Activated CD4-positive, alpha-beta T cell treated with anti-CD3 and anti-CD28 coated beads, Interleukin-2, Interleukin-6, amounts not matched to agents 100 ng/mL and 50 ng/mL, durations not matched to agents 16 hours and 8 hours (primary cell): Measurements from ENCODE around the gene FAM90A26.
"Not testable (repeated sequence)": the region's sequence is repeated elsewhere in the genome, so short reads cannot be mapped to it uniquely, and the experiment has no call there.

Experiments used
- DNase-seq: peaks from one replicate; pipeline ENCODE4 v3.0.0-alpha.2; 2020

The FAM90A26 gene, protein sequence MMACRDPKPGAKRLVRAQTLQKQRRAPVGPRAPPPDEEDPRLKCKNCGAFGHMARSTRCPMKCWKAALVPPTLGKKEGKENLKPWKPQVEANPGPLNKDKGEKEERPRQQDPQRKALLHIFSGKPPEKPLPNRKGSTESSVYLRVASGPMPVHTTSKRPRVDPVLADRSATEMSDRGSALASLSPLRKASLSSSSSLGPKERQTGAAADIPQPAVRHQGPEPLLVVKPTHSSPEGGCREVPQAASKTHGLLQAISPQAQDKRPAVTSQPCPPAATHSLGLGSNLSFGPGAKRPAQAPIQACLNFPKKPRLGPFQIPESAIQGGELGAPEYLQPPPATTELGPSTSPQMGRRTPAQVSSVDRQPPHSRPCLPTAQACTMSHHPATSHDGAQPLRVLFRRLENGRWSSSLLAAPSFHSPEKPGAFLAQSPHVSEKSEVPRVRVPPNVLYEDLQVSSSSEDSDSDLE

DNA sequence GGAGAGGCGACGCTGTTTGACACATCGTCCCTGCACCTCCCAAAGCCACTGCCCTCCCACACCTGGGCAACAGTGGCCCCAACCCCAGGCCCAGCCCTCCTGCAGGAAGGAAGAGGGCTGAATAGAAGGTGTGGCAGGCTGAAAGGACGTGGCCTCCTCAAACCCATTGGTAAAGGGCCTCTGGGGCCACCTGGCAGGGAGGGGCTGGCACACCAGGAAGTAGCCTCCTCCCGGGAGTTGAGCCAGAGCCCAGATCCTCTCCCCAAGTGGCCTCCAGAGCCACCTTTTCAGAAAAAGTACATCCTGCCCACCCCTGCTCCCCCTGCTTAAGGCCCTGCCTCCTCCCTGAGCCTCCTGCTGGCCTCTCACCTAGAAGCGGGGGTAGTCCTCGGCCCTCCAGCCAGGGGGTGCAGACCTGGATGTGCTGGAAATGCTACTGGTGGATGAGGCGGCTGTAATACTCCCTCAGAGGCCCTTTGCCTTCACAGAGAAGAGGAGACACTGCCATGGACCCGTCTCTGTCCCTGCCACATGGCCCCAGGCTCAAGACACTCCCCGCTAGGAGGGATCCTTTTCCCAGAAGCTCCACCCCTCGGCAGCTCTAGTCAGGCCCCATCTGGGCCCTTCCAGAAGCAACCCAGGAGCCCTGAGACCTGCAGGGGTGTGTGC lies at the start of gene FAM90A26:
Gene FAM90A26 (plus strand): TSS at position 619 of the 669 bp plus-strand sequence. CDS start 2,764 bp downstream, outside the sequence.
- not testable (repeated sequence) for DNase-seq

GRCh38 chr4:9122711-9123110 lies 47.5 kb upstream of the FAM90A26 start:
- not testable (repeated sequence) for DNase-seq

DNA sequence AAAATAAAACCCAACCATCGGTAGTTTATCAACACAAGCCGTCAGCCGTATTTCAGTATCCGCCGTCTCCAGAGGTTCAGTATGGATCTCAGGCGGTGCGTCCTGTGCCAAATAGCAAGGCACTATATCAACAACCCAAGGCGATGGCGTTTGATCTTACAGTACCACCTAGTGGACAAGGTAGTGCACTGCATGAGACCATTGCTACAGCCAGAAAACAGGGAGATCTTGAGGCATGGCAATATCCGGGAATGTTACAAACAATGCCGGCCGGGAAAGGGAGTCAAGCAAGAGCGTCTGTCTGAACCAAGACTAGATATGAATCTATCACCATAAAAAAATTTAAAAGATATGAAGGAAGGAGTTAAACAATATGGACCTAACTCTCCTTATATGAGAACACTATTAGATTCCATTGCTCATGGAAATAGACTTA lies 46.6 kb upstream of the FAM90A26 start:
- peak; percentile 64 for DNase-seq

DNA sequence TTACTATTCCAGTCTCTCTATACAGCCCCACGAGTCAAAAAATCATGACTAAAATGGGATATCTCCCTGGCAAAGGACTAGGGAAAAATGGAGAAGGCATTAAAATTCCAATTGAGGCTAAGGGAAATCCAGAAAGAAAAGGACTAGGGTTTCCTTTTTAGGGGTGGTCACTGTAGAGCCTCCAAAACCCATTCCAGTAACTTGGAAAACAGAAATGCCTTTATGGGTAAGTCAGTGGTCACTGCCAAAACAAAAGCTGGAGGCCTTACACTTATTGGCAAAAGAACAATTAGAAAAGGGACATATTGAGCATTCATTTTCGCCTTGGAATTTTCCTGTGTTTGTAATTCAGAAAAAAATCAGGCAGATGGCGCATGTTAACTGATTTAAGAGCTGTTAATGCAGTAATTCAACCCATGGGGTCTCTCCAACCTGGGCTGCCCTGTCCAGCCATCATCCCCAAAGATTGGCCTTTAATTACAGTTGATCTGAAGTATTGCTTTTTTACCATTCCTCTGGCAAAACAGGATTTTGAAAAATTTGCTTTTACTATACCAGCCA lies 44.5 kb upstream of the FAM90A26 start:
- not testable (repeated sequence) for DNase-seq

GRCh38 chr4:9131420-9131819 lies 38.8 kb upstream of the FAM90A26 start:
- not testable (repeated sequence) for DNase-seq

- DNase-seq = not testable (repeated sequence)
Measured at GRCh38 chr4:9132849-9133248, 37.4 kb upstream of the FAM90A26 start.

DNA sequence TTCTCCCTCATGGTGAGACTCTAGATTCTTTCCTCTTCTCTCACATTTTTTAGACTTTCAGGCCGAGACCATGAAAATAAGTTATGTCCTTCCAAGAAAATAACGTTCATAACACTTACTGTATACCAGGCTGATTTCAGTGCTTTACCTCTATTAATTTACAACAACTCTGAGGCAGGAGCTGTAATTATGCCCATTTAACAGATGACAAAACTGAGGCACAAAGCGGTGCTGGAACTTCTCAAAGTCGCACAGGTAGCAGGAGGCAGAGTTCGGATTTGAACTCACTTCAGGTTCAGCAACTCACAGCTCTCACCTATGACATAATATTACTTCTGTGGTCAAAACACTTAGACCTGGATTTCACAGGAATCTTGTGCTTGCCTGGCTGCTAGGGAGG lies 36.2 kb upstream of the FAM90A26 start:
- not testable (repeated sequence) for DNase-seq

GRCh38 chr4:9134556-9134955 lies 35.7 kb upstream of the FAM90A26 start:
- DNase-seq = not testable (repeated sequence)

DNA sequence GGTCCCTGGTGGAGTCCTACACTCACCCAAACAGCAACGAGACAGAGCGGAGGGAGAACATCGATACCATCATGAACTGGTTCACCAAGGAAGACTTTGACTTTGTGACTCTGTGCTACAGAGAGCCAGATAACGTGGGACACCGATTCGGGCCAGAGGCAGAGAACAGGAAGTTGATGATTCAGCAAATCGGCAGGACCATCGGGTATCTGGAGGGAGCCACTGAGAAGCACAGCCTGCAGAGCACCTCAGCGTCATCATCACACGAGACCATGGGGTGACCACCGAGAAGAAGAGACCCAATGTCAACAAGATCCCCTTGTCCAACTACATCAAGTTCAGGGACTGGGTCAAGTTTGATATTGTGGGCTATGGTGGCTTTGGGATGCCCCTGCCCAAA lies 29.2 kb upstream of the FAM90A26 start:
- DNase-seq = not testable (repeated sequence)

- not testable (repeated sequence) for DNase-seq
Measured at GRCh38 chr4:9142786-9143185, 27.4 kb upstream of the FAM90A26 start.

- no peak for DNase-seq
Measured at GRCh38 chr4:9143421-9144080, 26.7 kb upstream of the FAM90A26 start.

DNA sequence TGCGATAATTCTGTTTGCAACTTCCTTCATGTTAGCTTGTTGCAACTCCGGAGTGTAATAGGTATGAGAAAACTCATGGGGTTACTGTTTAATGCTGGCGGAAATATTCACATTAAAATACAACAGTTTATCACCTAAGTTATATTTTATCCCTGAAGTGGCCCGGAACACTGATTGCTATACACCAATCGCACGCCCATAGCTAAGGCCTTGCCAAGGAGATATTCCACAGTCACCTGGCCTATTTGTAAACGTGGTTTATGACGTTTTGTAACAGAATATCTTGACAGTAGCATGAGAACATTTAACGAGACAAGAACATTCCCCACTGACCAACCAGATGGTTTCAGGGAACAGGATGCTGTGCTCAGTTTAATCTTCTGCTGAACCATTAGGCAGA lies 23.2 kb upstream of the FAM90A26 start:
- DNase-seq = no peak

DNA sequence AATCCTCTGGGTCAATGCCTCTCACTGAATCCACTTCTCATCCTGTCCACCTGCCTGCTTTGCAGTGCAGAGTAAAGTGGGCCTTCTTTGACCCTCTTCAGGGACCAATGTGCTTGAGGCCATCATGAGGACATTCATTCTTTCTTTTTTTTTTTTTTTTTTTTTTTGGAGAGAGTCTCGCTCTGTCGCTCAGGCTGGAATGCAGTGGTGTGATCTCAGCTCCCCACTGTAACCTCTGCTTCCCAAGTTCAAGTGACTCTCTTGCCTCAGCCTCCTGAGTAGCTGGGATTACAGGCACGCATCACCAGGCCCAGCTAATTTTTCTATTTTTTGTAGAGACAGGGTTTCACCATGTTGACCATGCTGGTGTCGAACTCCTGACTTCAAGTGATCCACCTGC lies 22.8 kb upstream of the FAM90A26 start:
- not testable (repeated sequence) for DNase-seq

GRCh38 chr4:9148611-9149409 lies 21.4 kb upstream of the FAM90A26 start:
- not testable (repeated sequence) for DNase-seq

DNA sequence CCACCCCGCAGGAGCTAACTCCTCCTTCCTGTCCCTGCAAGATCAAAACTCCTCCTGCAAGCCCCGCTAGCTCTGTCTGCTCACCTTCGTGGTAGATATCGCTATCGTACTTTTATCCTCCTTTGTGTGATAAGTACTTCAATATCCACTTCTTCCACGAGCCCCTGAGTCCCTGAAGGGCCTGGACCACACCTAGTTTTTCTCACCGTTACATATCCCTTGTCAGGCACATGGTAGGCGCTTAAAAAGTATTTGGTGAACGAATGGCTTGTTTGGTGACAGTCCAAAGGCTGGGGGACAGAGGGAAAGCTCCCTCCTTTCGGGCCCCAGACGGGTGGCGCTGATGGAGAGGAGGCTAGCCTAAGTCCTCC lies 18.4 kb upstream of the FAM90A26 start:
- not testable (repeated sequence) for DNase-seq

GRCh38 chr4:9152180-9153007 lies 17.8 kb upstream of the FAM90A26 start:
- DNase-seq = peak; percentile 97

DNA sequence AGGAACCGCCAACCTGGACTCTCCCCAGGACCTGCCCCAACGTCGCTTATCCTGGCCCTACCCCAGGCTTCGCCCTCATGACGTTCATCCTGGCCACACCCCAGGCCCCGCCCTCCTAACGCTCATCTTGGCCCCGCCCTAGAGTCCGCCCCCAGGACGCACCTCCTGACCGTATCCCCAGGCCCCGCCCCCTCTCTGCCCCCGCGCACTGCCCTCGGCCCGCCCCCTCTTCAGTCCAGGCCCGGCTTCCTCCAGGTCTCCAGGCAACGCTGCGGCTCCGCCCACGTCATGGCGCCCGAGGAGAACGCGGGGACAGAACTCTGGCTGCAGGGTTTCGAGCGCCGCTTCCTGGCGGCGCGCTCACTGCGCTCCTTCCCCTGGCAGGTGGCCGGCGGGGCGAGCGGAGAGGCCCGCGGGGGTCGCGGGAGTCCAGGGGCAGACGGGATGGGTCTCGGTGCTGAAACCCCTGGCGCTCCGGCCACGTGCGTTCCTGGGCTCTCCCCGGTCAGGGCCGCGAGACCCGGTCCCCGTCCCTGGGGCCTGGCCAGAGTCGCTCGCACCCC lies 17.1 kb upstream of the FAM90A26 start:
- peak; percentile 96 for DNase-seq

- peak; percentile 9 for DNase-seq
Measured at GRCh38 chr4:9153571-9154157, 16.5 kb upstream of the FAM90A26 start.

DNA sequence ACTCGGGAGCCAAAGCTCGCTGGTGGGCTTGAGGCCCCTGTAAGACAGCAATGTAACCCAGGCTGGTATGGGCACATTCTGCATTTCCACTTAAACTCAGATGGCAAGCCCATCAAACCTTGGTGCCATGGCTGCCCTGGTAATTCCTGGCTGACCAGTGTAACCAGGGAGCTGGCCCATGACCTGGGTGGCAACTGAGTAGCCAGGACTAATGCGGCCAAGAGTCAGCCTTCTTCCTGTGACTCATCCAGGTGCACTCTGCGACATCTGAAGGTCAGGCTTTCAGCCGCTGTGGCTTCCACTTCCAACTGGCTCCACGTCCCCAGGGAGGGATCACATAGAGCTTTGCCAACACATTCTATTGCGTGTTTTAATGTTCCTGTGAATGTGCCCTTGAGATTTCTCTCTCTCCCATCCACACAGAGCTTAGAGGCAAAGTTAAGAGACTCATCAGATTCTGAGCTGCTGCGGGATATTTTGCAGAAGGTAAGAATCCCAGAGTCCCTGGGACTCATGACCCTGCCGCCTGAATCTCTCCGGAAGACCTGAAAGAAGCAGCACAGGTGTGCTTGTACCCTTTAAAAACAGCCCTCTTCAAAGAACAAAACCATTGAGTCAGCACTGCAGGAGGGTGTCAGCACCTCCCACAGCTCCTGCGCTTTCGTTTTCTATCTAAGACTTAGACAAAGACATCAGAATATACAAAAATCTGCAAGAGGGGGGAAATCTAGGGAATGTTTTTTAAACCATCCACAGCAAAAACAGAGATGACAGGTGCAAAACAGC lies 14.9 kb upstream of the FAM90A26 start:
- not testable (repeated sequence) for DNase-seq

DNA sequence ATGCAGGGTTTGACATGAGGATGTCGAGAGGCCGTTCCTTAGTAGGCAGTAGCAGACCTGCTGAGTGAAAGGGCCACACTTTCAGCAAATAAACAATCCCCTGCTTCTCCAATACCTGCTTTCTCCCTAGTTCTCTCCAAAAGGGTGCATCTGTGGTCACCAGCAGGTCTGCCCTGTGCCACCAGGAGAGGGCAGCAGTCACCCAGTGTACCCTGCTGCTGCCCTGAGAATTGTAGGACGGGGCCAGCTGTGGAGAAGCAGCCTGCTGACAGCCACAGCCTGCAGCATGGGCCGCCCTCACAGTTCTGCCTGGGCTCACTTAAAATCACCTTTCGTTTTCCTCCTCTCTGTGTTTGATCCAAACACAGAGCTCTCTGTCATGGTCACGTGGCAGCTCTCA lies 11.8 kb upstream of the FAM90A26 start:
- DNase-seq = not testable (repeated sequence)
